T-helper 22 cell (primary cell): ENCODE measurements around the gene NANOS3.

Source experiments
- DNase-seq: peaks from one replicate; pipeline ENCODE4 v3.0.0-alpha.2; 2020; ENCODE audit warnings: low read depth

Gene NANOS3

DNA sequence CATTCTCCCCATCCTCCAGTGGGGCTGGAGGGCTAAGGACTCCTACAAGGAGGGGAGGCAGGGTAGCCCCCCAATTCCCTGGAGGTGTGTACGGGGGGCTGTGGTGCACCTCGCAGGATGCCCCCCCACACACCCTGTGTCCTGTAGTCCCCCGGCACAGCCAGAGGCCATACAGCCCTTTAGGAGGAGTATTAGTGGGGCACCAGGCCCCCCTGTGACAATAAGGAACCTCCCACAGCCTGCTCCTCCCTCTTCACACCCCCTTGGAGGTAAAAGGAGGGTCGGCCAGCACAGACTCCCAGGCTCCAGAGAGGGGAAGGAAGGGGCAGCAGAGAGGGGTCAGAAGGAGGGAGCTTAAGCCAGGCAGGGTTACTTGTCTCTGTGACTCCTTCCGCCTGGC, at the start of gene NANOS3:
Gene NANOS3, plus strand, starts transcription at position 301 of the 400 bp plus-strand sequence. CDS start 115 bp downstream, outside the sequence.
- DNase-seq: no peak

- DNase-seq: no peak
Observed at GRCh38 chr19:13827656-13828055, 49.3 kb upstream of the NANOS3 start.

- no peak for DNase-seq
Observed at GRCh38 chr19:13830114-13830740, 46.7 kb upstream of the NANOS3 start.

DNA sequence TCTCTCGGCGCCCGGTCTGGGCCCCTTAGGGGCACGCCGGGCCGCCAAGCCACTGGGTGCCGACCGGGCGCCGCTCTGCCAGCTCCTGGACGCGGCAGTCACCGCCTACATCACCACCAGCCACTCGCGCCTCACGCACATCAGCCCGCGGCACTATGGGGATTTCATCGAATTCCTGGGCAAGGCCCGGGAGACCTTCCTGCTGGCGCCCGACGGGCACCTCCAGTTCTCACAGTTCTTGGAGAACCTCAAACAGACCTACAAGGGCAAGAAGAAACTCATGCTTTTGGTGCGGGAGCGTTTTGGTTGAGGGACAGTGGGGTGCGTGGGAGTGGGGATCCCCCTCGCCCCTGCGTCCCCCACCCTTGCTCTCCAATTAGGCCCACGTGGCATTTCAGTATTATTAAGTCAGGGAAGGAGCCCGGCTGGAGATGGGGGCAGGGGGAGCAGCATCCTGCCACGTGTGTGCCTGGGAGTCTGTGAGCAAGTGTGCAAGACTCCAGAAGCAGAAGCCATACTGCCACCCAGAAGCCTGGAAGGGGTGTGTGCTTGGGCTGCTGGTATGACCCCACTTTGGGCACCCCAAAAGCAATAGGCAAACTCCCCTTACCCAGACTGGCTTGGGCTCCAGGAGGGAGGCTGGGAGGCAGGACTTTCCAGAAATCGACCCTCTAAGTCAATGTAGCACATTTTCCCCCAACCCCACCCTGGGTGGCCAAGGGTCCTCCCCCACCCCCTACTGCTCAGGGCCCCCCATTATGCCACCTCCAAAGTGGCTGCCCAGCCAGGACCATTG, 46.0 kb upstream of the NANOS3 start:
- DNase-seq: no peak

DNA sequence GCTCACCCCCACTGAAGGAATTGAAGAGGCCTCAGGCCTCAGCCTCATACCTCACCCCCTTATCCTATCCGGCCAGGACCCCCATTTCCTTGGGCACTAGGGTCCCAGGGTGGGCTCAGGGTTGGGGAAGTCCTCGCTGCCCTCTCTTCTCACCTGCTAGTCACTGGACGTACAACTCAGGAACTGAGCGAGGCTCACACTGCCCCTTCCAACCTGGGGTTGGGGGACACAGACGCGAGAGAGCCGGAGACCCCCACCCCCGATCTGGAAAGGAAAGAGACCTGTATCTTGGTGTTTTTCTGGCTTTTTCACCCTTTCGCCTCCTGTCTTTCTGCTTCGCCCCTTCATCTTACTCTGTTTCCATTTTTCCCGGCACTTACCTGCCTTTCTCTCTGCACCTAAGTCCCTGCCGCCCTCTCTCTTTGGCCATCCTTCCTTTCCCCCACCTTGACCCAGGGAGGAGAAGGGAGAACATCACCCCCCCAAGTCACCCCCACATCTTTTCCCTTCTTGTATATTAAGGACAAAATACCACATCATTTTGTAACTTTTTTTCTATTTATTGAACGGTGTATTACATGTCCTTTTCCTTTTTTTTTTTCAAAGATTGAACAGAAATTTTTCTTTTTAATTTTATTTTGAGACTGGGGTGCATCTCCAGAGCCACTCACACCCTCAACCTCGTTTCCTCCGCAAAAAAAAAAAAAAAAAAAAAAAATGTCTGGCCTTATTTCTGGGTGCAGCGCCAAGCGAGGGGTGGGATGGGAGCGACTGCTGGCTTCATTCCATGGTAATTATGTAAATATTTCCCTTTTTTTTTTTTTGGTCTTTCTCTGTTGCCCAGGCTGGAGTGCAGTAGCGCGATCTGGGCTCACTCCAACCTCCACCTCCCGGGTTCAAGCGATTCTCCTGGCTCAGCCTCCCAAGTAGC, 45.1 kb upstream of the NANOS3 start:
- no peak for DNase-seq

GRCh38 chr19:13833330-13834243, 43.3 kb upstream of the NANOS3 start:
- DNase-seq: peak; percentile 88

GRCh38 chr19:13834244-13835069, 42.5 kb upstream of the NANOS3 start:
- DNase-seq: no peak

GRCh38 chr19:13835791-13836723, 40.9 kb upstream of the NANOS3 start:
- DNase-seq: no peak

- no peak for DNase-seq
Observed at GRCh38 chr19:13838435-13839129, 38.4 kb upstream of the NANOS3 start.

GRCh38 chr19:13839130-13839937, 37.6 kb upstream of the NANOS3 start:
- DNase-seq: peak; percentile 80

DNA sequence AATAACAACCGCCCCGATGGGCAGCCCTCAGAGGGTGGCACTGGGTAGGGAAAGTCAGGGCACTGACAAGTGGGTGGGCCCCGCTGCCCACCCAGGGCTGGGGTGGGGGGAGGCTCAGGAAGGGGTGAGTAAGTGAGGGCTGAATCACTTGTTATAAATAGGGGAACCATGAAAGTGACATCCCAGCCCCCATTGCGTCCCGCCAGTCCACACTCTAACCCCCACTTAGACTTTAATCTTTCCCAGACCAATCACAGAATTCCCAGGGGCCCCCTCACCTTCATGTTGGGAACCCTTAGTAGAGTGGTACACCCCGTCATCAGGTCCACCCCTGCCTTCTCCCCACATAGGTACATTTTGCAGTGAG, 37.0 kb upstream of the NANOS3 start:
- no peak for DNase-seq

DNA sequence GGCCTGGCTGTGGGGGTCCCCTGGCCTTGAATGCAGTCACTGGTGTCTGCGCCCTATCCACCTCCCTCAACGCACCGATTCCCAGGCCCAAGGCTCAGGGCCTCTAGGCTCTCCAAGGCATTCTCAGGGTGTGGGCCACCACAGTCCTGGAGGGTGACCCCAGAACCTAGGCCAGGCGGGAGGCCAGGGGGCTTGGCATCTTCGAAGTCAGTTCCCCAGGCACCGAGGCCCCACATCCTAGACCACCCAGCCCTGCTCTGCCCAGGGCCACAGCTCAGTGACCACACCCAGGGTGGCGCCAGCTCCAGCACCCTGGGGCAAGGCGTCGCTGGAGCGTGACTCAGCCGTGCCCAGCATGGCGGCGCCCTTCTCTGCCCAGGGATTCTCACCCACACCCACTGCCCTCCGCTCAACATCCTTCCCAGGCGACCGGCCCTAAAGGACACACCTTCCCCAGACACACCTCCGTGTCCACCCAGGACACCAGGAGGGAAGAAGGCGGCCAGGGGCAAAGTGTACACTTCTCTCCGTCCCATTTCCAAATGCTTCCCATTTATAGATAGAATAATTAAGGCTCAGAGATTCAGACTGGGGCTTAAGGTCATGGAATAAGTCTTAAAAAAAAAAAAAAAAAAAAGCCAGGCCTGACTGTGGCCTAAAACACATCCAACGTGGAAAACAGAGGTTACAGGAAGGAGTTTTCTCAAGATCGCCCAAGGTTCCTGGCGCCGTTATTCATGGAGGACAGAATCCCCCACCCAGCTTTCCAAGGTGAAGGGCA, 36.4 kb upstream of the NANOS3 start:
- DNase-seq: no peak

DNA sequence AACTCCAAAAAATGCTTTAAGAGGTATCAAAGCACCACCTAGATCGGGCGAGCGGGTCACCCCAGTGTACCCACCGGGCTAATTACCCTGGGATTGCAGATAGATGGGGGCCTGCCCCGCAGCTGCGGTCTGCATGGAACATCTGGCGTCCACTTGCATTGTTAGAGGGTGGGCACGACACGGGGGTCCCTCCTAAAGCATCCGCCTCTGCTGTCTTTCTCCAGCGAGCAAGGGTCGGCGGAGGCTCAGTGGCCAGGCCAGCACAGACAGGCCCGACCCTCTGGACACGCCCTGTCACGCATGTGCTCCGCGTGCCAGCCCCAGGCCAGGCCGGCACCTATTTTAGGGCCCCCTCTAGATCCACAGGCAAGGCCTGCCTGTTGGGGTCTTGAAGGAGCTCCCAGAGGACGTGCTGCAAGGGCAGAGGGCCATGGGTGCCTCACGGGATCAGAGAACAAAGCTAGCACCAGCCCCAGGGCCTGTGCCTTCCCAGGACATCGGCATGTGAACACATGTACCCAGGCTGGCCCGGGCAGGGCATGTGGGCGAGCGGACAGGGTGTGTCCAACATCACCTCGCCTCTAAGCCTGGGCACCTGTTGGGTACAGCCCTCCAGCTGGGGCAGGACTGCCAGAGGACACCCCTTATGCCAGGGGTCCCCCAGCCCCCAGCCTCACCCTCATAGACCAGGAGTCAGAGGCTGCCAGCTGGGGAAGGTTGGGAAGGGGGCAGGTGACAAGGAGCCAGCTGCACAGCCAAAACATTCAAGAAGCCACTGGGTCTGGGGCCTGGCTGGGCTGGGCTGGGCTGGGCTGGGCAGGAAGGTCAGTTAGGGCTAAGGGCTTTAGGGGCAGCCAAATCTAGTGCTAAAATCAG, 35.6 kb upstream of the NANOS3 start:
- no peak for DNase-seq

DNA sequence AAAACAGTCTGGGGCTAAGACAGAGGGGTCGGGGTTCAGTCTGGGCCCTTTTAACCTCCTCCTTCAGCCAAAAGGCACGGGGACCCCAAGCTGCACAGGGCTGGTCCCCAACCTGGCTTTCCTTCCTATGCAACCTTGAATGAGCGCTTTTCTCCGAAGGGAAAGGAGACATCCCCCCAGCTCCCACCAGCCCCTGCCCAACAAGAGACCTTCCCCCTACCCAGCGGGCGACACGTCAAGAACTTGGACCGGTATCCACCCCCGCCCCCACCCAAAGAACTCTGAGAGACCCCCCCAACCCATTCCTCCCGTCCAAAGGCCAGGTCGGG, 35.0 kb upstream of the NANOS3 start:
- DNase-seq: no peak

GRCh38 chr19:13842291-13843103, 34.4 kb upstream of the NANOS3 start:
- DNase-seq: peak; percentile 77
